GM12878 (cell line): ENCODE data around the gene RAD9A.

Source experiments
- CHD1 ChIP-seq: IDR thresholded peaks from 2 replicates; pipeline ENCODE4 v1.6.1; 2012; ENCODE audit warnings: low read depth, low read length, improper control_type of control experiment
- EZH2 ChIP-seq: IDR thresholded peaks from 2 replicates; pipeline ENCODE4 v1.6.1; 2012; ENCODE audit warnings: low read depth, mild to moderate bottlenecking, control low read depth, inconsistent platforms, low read length, borderline replicate concordance; ENCODE audit not compliant: control insufficient read depth
- POLR2A ChIP-seq: IDR thresholded peaks from 2 replicates; pipeline ENCODE4 v1.6.1; 2011; ENCODE audit warnings: low read depth, mild to moderate bottlenecking, low read length
- ZNF274 ChIP-seq: IDR thresholded peaks from one replicate; pipeline ENCODE4 v1.8.0; 2011; ENCODE audit not compliant: insufficient read length, insufficient read depth
- TF ChIP-seq, protein P1 (sequence below), 3 experiments: IDR thresholded peaks in 2 of 3; conservative IDR thresholded peaks in 1 of 3; 2 replicates each; pipeline ENCODE4 v1.5.1; 2011; ENCODE audit warnings: low read depth in 3 of 3, low read length in 3 of 3, mild to moderate bottlenecking in 3 of 3, control low read depth in 2 of 3, moderate library complexity in 2 of 3, inconsistent platforms in 1 of 3, mixed read lengths in 1 of 3; ENCODE audit not compliant: control insufficient read depth in 2 of 3, insufficient read depth in 1 of 3; ENCODE audit errors: extremely low read depth in 1 of 3

- TF ChIP-seq POLR2A: no peak
- TF ChIP-seq EZH2: no peak
- no peak for TF ChIP-seq CHD1
- TF ChIP-seq, protein P1, sequence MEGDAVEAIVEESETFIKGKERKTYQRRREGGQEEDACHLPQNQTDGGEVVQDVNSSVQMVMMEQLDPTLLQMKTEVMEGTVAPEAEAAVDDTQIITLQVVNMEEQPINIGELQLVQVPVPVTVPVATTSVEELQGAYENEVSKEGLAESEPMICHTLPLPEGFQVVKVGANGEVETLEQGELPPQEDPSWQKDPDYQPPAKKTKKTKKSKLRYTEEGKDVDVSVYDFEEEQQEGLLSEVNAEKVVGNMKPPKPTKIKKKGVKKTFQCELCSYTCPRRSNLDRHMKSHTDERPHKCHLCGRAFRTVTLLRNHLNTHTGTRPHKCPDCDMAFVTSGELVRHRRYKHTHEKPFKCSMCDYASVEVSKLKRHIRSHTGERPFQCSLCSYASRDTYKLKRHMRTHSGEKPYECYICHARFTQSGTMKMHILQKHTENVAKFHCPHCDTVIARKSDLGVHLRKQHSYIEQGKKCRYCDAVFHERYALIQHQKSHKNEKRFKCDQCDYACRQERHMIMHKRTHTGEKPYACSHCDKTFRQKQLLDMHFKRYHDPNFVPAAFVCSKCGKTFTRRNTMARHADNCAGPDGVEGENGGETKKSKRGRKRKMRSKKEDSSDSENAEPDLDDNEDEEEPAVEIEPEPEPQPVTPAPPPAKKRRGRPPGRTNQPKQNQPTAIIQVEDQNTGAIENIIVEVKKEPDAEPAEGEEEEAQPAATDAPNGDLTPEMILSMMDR (IDR thresholded peaks at IDR 0.05 in 2 of 3, conservative IDR thresholded peaks at IDR 0.05 in 1 of 3; ENCODE audit: control insufficient read depth in 2 of 3, extremely low read depth in 1 of 3, insufficient read depth in 1 of 3, low read depth in 3 of 3, low read length in 3 of 3): no peak
- no peak for TF ChIP-seq ZNF274
Measured at GRCh38 chr11:67376873-67377808, 14.6 kb upstream of the RAD9A start.
